Spleen (tissue), 7 donors: ENCODE data around the gene DLX6.

ENCODE experiments used
- CTCF ChIP-seq, 11 experiments: fragments of 200-600 bp in 7 of 11; fragments of 450-650 bp in 4 of 11; sonication (generic) in 4 of 11; IDR thresholded peaks in 8 of 11; conservative IDR thresholded peaks in 3 of 11; 1 replicate in 7 of 11; 2 replicates in 4 of 11; pipeline versions ENCODE4 v1.4.0 to v1.8.0; 2016 to 2021; ENCODE audit warnings: antibody characterized with exemption in 11 of 11, inconsistent platforms in 4 of 11, mild to moderate bottlenecking in 1 of 11
- POLR2A ChIP-seq, 3 donors: fragments of 450-650 bp; IDR thresholded peaks; one replicate each; pipeline ENCODE4 v1.5.1; 2017; ENCODE audit warnings: antibody characterized with exemption in 3 of 3, mild to moderate bottlenecking in 1 of 3
- POLR2AphosphoS5 ChIP-seq, 3 donors: sonication (generic); formaldehyde crosslinking; IDR thresholded peaks; one replicate each; pipeline ENCODE4 v1.5.1; 2017; ENCODE audit warnings: antibody characterized with exemption in 3 of 3
- donor health status: DM: no; HTN: no; CAD: no; lungs with moderate emphysema.
- donor health status: DM: no; HTN: no; CAD: no.
- donor health status: DM: no; HTN: no; CAD: no.

DNA sequence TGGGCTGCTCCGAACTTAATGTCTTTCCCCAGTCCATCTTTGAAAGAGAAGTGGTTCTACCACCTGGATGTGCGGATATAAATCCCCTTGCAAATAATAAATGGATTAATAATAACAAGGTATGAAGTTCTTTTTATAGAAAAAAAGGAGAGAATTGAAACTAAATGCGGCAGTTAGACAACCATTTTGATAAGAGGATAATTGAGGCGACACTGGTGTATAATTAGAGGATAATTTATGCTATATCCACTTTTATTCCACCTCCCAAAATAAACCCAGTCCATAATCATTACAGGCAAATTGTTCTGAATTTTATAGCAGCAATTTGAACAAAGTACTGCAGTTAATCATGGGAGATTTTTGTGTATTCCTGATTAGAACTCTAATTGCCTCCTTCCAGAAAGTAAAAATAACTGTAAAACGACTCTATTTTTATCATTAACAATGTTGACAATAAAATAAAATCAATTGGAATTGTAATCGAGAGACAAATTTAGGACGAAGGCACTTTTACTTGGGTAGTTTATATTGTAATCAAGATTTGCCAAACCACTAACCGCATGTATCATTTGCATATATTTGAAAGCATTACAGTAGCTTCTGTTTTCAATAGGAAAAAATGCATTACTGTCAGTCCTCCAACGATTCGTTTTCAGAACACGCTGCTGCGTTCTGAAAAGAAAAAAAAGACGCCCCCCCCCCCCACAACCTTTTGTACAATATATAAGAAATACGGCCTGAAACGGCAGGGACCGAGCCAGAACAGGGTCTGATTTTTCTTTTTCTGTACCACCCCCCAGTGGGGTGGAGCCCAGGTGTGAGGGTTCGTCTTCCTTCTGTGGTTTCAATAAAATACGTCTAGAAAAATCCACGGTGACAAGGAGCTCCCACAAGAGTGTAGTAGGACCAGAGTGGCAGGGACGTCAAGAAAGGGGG lies 838 bp upstream of the DLX6 start:
- TF ChIP-seq CTCF (IDR thresholded peaks at IDR 0.05 in 8 of 11, conservative IDR thresholded peaks at IDR 0.05 in 3 of 11) (no peak), POLR2AphosphoS5 (IDR thresholded peaks at IDR 0.05) (no peak), POLR2A (IDR thresholded peaks at IDR 0.05) (no peak)
